ENCODE data around the gene C1QB.
A peak's percentile ranks its signal among the peaks of the same experiment; 100 is the strongest.
"Not testable (repeated sequence)": the region's sequence is repeated elsewhere in the genome, so short reads cannot be mapped to it uniquely, and the experiment has no call there.

Gene C1QB

GRCh38 chr1:22668840-22669239 is 15.8 kb downstream of the C1QB start:
- not testable (repeated sequence) for DNase-seq

- no peak for DNase-seq
Observed at GRCh38 chr1:22670352-22670975, 17.4 kb downstream of the C1QB start.

DNA sequence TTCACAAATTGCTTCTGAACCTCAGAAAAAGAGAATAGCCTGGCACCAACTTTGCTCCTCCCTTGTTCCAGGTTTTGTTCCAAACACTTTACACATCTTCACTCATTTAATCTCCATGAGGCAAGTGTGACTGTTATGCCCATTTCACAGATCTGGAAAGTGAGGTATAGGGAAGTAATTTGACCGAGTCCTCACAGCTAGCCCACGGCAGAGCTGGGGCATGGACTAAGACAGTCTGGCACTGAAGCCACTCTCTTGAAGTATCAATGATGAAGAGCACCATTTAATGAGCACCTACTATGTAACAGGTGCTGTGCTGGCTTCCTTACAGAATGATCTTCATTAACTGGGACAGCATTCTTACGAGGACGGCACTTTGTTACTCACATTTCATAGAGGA is 19.0 kb downstream of the C1QB start:
- no peak for DNase-seq

DNA sequence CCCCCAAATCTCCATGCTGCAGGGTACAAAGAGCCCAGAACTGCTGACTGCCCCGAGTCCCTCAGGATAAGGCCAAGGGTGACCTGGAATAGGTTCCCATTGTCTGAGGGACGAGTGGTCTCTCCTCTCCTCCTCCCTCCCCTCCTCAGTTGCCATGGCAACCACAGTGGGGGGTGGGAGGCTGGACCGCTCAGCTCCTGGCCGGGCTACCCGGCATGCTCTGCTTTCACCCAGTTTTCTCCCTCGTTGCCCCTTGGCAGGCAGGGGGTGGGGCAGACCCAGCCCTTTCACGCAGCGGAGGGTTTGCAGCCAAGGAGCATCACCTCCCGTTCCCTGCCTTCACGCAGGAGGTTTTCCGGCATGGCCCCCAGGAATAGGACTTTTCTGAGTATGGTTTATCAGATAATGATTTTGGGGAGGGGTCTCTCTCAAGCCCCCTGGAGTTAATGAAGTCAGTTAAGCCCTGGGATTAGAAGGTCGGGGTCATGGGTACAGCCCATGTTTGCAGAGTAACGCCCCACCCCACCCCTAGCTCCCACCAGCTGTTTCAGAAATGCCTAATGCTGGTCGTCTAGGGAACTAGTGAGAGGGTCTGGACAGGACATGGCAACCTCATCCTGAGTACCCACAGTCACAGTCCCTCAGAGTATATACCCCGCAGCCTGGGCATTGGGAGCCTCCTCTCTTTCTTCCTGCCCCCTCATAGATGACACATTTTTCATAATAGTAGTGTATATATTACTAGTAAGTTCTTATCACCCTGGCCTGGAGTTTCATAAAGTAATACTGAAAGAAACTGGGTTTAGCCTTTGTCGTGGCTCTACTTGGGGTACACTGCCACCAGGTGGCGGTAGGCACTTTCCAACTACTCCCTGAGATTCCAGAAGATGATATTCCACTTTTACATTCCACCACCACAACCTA is 20.7 kb downstream of the C1QB start:
- DNase-seq, result peak; percentile 78

- DNase-seq, result no peak
Observed at GRCh38 chr1:22674410-22674749, 21.3 kb downstream of the C1QB start.

DNA sequence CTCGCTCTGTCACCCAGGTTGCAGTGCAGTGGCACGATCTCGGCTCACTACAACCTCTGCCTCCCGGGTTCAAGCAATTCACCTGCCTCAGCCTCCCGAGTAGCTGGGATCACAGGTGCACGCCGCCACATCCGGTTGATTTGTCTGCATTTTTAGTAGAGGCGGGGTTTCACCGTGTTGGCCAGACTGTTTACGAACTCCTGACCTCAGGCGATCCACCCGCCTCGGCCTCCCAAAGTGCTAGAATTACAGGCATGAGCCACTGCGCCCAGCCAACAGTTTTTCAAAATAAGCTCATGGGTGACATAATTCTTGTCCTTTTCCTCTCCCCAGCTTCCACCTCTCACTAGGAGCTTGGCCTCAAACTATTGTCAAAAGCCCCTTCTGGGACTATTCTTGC is 23.1 kb downstream of the C1QB start:
- not testable (repeated sequence) for DNase-seq

- no peak for DNase-seq
Observed at GRCh38 chr1:22676916-22677583, 24.0 kb downstream of the C1QB start.

DNA sequence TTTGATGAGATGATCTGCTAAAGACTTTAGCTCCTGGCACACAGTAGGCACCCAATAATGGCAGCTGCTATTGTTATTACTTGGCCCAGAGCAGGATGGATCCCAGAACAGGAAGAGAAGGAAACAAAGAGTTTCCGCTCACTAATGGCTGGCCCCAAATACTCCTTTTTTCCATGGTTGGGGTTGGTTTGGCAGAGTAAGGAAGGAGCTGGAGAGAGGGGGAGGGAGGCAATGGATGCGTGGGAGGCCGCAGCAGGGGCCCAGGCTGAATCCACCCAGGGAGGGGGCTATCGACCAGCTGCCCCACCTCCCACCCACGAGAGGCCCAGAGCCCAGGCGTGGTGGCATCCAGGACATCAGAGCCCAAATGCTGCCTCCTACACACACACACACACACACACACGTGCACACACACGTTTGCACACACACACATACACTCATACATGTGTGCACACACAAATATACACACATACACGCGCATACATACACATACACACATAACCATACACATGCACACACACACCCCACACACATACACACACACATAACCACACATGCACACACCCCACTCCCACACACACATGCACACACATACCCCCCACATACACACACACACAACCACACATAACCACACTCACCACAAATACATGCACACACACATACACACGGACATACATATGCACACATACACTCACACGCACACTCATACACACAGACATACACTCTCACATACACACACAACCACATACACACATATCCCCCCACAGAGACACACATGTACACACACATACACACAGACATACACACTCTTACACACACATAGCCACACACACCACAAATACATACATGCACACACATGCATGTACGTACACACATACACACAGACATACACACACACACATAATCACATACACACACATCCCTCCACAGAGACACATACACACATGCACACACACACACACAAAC is 25.2 kb downstream of the C1QB start:
- no peak for DNase-seq

DNA sequence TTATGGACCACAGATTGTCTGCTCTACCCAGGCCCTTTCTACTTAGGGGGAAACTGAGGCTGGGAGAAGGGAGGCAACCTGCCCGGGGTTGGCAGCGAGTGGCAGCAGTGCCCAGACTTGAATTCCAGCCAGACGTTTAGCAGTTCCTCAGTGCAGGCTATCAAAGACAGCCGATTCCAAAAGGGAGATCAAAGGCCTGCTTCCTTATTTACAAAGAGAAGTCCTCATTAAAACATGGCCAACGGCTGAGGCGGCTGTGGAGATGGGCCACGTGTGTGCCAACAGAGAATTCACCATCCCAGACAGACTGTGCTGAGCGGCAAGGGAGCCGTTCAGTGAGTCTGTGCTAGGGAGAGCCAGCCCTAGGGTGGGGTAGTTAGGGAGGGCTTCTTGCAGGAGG is 27.7 kb downstream of the C1QB start:
- DNase-seq, result no peak

DNA sequence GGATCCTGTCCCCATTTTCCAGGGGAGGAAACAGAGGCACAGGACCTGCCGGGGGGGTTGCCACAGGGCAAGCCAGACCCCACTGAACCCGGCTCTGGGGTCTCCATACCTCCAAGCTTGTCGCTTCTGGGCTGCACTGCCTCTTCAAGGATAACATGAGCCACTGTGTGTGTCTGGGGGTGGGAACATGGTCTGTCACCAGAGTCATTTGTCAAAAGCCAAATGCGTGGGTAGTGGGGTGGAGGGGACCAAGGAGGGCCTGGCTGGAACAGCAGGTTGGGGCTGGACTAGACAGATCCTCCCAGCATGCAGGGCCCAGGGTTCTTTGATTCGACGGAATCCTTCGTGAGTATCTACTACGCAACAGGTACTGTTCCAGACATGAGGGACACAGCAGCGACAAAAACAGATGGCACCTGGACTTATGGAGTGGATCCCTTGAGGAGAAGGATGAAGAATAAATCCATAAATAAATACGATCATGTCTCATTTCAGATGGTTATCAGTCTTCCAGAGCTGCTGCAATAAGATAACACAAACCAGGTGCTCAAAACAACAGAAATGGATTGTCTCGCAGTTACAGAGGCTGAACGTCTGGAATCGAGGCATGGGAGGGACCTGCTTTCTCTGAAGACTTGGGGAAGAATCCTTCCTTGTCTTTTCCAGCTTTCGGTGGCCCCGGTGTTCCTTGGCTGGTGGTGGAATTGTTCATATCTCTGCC is 28.7 kb downstream of the C1QB start:
- no peak for DNase-seq

GRCh38 chr1:22683547-22683946 is 30.5 kb downstream of the C1QB start:
- DNase-seq, result no peak

- peak; percentile 82 for DNase-seq
Observed at GRCh38 chr1:22685591-22686059, 32.6 kb downstream of the C1QB start.

DNA sequence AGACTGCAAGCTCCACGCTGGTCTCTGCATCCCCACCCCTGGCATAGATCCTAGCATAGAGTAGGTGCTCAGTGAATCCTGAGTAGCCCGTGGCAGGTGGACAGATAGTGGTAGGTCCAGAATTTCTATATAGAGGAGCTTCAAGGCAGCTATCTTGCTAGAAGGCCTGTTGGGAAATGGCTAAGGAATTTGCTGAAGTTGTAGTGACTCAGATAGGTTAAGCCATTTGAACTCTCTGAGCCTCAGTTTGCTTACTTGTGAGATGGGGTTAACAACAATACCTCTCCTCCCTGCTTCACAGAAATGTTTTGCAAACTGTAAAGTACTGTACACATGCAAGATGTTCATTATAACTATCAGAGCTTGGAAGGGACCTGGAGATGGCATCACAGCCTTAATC is 34.2 kb downstream of the C1QB start:
- no peak for DNase-seq

- DNase-seq, result no peak
Observed at GRCh38 chr1:22688466-22688865, 35.4 kb downstream of the C1QB start.

DNA sequence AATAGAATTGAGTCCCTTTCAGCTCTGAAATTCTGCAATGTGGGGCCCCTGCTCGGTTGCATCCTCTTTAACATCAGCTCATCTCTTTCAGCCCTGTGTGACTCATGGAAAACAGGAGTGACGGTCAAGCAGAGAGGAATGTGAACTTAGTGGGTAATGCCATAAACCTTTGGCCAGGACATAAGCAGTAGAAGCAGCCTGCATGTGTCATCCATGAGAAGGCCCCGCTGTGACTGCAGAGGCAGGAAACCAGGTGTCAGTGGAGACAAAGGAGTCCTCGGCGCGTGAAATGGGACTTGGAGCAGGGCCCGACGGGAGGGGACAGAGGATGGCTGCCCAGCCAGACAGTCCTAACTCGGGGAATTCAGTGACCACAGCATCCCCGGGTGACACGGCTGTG is 36.5 kb downstream of the C1QB start:
- DNase-seq, result no peak

DNA sequence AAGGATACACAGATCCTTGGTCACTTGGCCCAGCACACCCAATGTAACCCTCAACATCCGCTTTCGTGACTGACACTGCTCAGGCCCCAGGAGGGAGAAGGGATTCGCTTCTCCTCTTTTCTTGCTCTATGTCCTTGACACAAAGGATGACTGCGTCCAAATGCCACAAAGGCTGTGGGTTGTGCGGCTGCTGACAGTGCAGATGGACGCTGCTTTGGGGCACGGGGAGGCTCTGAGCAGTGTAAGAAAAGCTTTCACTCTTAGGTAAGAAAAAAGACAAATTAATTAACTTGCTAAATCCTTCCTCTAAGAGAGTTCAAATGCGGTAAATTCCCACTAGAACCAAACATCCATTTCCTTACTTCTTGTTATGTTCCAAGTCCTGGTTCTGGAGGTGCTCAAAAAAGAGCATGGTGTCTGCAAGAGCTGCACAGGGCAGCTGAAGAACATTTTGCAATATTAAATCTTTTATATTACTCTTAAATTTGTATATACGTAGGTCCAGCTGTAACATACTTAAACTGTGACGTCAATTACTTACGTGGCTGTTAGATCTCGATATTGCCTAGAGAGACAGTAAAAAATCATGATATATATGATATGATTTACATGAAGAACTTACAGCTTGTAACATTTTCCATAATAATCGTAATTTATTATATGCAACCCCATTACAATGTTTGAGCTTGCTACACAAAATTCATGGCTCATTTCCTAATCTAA is 38.2 kb downstream of the C1QB start:
- no peak for DNase-seq

DNA sequence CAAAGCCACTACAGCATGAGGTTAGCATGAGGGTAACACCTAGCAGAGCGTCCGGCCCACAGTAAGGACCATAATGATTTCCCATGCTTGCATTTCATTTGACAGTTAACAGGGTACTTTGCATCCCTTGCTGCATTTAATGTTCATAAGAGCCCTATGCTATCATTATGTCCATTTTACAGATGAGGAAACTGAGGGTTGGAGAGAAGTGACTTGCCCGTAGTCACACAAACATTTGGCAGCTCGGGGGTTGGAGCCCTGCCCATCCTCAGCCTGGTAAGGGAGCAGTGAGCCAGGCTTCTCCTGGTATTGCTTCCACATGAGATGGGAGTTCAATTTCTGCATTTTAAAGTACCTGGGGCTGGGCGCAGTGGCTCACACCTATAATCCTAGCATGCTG is 41.1 kb downstream of the C1QB start:
- DNase-seq, result no peak

- DNase-seq, result no peak
Observed at GRCh38 chr1:22696610-22697009, 43.6 kb downstream of the C1QB start.

DNA sequence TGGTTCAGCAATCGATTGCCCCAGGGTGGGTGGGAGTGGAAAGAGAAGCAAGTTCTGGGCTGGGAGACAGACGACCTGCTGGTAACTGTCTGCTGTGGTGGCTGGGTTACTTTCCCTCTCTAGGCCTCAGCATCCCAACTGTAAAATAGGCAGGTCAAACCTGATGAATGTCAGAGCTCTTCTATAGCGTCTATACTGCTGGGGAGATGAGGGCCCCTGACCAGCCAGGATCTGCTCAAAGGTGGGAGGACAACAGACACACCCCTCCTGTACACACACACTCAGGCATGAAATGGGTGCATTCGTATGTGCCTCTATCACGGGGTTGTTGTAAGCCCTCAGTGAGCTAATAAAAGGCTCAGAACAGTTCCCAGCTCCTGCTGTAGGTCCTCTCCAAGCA is 44.9 kb downstream of the C1QB start:
- DNase-seq, result no peak

DNA sequence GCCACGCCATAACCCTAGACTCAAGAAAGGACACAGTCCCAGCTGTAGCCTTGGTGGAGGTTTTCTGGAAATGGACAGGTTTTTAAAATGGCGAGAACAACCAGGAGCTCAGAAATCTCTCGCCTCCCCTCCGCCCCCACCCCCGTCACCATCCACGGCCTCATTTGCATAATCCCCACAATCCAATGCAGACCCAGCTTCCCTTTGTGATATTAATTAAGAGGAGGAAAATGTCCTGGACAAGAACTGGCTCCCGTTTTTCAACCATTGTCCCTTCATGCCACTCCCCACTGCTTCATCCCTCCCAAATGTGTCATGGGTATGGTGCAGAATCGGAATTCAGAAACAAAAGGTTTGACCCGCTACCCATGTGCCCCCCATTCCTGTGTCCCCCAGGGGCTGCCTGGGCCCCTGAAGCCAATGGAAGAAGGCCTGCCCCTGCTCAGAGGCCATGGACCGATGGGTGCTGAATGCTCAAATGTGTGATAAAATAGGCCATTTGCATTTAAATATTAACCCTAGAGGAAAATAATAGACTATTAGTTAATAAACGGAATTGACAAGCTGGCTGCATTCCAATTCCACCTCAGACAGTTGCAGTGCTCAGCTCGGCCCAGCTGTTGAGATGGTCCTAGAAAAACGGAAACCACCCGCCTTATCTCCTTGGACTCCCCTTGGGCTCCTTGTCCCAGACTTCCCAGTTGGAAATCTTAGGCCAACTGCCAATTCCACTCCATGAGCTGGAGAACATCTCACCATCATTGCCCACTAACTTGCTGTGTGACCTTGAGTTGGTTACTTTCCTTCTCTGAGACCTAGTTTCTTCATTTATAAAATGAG is 46.9 kb downstream of the C1QB start:
- DNase-seq, result no peak
